Right renal pelvis (tissue), 4 donors: Measurements from ENCODE around the gene NR5A2. TPM values are rescaled to one million over a fixed set of nuclear protein-coding genes. Genes with fewer than 3 reads are reported as not detected.

Experiments
- DNase-seq, 4 donors: peaks; one replicate each; pipeline ENCODE4 v3.0.0-alpha.2; 2013; ENCODE audit warnings: low read depth in 4 of 4, low spot score in 3 of 4, missing footprints in 1 of 4
- polyA plus RNA-seq, 4 donors: library from polyadenylated mRNA; unstranded; fragments of 120-200 nt; gene quantifications; one replicate each; pipeline ENCODE4 v1.2.1, GENCODE V29; 2013; ENCODE audit not compliant: insufficient read length in 4 of 4

NR5A2 gene
- polyA plus RNA-seq, 4 donors: 2.1 to 2.9 (median 2.3) TPM

DNA sequence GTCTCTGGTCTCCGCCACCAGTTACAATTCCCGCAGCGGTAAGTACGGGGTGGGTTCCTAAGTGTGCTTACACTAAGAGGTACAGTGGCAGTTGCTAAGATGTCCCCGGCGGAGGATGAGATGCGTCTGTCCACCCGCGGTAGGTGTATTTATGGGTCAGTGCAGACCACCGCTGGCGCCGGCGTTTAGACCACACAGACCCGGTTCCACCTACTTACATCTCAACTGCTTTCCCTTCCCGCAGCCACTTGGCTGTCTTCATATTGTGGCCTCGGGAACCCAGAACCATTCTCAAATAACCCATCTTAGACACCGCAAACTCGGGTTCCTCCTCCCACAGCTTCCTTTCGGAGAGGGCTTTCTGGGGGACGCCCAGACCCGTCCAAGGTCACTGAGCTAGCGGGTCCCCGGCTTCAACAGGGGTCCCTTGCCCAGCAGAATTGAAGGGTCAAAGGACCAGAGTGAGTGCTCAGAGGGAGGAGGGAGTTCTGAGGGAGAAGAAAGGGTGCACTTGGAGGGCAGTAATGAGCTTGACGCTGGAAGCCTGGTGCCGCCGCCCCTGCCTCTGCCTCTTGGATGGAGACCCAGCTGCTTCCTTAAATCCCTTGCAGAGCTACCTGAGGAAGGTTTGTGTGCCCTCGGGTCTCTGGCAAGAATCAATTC, 8.6 kb downstream of the NR5A2 start:
- DNase-seq: no peak

DNA sequence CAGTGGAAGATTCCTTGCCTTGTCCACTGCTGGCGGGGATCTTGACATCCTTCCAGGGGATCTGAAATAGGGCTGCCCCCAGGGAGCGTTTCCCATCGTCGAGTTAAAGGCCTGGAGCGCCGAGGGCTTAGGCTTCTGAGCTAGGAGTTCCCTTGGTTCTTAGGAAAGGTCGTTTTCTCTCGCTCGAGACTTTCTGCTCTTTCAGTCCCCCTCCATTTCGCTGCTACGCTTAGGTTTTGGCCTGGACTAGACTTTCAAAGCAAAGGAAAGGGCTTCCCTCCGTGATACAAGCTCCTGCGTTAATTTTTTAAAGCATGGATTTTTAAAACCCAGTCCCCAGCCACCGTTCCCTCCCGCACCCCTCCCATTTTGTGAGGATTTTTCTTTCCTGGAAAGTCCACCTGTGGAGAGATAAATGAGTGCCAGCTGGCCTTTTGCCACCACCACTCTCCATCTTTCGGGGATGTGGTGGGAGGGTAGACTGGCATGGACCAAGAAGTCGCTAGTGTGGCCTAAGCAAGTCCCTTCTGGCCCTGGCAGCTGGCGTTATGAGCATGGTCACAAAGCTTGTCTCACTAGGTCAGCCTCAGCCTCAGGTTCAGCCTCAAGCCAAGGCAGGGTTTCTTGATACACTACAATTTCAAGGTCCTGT, 9.2 kb downstream of the NR5A2 start:
- no peak for DNase-seq

DNA sequence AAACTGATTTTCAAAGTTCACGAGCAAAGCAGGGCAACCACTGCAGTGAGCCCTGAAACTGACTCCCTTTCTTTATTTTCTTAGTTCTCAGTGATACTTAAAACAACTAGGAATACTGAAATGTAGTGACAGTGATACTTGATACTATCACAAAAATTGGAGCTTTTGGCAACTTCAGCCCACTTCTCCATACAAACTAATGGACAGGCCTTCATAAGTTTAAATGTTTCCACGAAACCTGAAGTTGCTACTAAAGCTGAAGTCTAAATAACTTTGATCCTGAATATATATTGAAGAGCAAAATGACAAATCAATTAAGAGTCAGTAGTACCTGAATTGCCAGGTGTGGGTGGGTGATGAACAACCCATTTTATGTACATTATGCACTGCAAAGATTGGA, 10.0 kb downstream of the NR5A2 start:
- no peak for DNase-seq

DNA sequence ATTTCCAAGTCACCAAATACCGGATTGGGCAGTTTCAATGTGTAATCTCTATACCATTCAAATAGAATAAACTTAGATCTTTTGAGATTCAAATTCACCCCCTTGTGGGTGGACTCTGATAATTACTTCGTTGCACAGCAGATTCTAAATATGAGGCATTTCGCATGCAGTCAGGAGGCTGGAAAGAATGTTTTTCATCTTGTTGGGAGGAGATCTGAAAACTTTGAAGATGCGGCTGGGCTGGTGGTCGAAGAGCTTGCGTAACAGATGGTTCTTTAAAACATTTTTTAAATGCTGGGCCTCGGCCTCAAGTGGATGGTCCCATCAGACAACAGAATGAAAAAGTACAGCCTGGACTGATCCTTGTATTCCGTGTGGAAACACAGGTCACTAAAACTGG, 10.4 kb downstream of the NR5A2 start:
- DNase-seq: no peak

DNA sequence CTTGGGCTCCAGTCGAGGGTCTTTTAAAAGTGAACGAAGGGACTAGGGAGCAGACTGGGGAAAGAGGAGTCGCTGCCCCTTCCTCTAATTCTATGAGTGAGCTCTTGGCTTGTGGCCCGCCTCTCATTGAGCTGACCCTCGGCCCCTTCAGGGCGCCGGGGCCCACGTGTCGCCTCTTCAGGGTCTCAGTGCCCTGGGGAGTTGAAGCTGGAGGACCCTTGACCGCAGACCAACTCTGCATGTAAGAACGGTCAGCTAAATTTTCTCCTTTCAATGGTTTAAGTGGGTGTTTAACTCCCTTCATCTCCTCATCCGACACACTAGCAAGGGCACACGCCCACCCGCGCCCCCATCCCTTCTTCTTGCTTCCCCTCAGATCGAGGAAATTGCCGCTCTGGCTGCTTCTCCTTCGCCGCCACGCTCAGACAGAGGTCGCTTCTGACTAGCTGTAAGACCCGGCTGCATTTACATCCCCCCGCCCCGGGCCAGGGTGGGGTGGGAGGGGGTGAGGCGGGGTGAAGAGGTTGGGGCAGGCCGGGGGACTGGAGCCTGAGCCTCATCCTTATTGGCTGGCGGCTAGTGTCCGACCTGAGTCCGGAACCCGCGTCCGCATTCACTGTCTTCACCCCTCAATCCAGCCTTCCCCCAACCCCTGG, 10.9 kb downstream of the NR5A2 start:
- DNase-seq: no peak

DNA sequence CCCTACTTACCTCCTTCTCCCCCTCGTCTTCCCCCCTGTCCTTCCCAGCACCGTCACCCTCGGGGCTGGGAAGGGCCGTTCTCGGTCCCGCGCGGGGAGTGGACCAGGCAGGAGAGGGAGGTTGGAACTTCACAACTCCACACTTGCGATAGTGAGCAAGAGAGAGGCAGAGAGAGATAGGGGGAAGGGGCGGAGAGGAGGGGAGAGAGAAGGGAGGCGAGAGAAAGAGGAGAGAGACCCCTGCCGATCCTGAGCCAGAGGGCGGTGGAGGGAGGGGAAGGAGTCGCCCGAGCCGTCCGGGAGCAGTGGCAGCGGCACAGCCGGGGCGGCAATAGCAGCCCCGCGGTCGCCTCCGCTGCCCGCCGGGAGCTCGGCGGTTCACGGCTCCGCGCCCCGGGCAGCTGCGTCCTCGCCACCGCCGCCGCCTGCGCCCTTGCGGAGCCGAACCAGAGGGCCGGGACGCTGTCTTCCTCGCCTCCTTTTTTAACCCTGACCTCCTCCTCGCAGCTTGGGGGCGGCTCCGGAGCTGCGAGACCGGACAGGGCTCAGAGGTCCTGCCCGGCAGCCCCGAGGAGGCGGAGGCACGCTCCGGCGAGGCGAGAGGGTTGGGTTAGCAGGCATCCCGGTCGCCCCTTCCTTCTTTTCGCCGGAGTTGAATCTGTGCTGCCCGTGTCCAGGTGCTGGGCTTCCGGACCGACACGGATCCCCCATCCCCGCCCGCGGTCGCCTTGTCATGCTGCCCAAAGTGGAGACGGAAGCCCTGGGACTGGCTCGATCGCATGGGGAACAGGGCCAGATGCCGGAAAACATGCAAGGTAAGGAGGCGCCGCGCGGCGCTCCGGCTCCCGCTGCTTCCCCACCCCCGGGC, 11.7 kb downstream of the NR5A2 start:
- DNase-seq: no peak

DNA sequence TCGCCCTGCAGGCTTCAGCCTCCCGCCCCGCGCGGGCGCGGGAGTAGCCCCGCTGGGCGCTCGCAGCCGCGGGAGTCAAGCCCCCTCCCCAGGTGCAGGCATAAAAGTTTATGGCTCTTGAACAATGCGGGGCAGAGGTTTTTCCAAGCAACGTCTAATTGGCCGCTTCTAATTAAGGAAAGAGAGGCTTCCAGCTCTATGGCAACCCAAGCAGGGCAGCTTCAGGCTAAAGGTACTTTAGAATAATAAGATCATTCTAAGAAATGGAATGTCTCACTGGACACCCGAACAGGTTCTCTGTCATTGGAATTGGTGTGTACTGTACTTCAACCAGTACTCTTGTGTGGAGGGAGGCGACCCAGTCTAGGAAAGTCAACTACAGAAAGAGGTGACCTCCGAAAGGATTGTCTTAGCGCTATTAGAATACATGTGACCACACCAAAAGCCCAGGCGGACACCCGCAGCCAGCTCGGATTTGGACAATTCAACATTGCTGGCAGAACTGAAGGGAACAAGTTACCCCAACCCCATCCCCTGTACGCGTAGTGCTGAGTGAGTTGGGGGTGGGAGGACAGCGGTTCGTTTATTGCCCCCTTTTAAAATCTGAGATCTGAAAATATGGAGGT, 12.5 kb downstream of the NR5A2 start:
- no peak for DNase-seq

DNA sequence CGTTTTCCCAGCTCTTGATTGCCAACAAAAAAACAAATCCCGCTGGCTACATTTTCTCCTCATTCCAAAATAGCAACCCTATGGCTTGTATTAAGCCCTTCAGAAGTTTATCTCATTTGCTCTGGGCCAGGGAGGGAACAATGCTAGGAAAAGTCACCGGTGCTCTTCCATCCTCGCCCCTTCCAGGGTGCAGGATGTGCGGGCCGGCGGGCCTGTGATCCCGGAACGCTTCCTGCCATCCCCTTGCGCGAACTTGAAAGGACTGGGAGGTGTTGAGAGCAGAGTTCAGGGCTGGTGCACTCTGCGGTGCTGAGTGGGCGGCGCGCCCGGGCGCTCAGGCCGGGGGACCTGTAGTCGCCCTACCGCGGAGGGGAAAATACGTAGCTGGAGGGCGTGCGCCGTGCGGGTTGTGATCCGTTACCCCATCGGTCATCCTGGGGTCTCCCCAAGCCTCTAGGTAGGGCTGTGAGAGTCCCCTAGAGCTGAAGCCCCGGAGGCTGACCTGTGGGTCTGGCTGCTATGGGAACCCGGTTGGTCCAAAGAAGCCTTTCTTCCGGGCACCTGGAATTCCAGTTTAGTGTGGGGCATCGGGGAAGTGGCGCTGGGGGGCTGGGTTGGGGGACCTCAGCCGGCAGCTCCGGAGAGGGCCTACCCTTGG, 13.1 kb downstream of the NR5A2 start:
- no peak for DNase-seq

DNA sequence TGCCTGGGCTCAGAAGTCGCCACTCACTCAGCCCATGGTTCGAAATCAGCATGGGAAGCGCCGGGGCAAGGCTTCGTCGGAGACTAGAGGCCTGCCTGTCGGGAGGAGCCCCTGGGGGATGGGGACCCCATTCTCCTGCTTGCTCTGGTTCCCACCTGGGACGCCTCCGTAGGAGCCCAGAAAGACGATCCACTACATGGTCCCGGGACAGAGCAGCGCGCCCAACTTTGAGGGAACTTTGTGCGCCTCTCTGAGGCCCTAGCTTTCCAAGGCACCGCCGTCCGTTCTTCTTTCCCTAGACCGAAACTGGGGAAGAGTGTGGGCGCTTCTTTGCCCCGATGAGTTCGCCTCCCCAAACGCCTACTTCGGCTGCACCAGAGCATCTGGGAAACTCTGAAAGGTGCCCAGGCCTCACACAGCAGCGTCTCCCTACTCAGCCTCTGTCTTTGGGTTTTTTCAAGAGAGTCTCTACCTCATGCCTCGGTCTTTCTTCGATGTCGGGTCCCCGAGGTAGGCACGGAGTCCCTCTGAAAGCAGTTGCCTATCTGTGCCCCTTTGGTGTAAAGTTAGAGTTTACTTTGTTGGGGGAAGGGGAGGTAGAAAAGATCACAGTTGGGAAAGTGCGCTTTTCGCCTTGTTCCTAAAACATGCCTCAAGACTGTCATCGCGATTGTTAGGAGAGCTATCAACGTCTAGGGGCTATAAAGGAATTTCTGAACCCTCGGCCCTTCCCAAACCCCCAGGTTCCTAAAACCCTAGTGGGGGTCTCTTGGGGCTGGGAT, 14.0 kb downstream of the NR5A2 start:
- no peak for DNase-seq

DNA sequence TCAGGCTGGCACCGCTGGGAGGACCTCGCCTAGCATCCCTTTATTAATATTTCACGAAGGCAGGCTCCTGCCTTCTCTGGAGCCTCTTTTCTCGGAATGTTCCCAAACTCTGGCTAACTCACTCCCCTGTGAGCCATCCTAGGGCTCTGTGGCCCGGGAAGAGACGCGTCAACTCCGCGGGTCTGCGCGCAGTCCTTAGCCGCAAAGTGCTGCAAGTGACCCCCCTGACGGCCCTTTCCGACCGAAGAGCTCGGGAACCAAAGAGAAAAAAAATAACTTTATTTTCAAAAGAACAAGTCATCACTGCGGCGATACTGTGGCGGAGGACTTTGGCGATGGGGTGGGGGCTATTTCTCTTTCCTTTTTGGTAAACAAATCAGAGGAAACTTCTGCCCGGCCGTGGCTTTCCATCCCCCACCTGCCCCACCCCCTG, 14.6 kb downstream of the NR5A2 start:
- DNase-seq: no peak

DNA sequence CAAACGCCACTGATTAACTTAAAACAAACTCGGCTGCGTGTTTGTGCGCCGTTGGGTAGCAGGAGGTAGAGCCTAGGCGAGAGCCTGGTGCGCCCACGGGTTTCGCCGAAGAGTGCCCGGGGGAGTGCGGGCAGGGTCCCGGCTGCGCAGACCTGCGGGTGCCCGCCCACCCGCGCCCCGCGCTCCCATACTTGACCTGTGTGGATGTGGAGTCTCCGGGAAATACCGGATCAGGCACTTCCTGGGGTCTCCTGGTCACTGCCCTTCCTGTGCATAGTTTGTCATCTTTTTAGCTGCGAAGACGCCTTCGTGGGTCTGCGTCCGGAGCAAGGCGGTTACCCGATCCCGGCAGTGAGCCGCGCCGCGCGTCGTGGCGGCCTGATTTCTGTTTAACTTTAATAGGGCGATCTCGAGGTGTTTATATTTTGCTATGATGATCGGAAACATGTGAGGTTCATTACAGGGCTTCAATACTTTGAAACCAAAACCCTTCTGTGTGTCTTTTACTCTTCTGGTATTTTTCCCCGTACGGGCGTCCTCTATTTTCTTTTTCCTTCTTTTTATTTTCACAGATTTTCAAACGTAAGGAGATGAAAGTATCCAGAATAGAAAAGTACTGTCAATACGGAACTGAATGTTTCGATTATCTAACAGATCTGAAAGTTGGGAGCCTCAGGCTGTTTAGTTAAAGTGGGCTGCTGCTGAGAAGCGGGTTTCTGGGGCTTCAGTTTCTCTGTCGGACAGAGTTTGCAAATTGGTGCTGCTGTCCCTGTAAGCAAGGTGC, 15.2 kb downstream of the NR5A2 start:
- no peak for DNase-seq

DNA sequence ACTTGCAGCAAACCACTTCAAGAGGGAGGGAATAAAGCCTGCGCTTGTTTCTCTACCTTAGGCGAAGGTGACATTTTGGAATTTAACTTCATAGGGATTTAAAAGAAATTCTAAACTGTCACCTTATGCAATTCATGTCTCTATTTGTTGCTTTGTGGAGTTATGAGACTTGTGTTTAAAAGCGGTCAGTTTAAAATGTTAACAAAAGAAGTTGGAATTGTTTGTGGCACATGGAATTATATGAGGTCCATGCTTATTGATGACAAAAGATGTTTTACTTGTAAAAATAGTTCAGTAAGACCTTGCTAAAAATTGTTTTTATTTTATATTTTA, 15.8 kb downstream of the NR5A2 start:
- DNase-seq: no peak

DNA sequence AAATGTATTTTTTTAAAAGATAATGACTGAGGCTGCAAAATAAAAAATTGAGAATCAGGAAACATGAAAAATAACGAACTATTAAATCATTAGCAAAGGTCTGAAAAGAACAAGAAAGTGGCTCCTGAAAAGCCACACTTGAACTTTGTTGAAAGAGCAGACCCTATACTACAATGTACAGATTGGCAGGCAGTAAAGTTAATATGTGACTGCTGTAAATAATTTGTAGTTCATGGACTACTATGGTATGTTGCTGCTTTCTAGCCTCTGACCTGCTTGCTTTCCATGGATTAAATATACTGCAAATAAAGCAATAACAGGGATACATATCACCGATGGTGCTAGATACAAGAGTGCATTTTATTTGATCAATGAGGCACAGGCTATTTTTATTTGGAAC, 18.6 kb downstream of the NR5A2 start:
- DNase-seq: no peak

DNA sequence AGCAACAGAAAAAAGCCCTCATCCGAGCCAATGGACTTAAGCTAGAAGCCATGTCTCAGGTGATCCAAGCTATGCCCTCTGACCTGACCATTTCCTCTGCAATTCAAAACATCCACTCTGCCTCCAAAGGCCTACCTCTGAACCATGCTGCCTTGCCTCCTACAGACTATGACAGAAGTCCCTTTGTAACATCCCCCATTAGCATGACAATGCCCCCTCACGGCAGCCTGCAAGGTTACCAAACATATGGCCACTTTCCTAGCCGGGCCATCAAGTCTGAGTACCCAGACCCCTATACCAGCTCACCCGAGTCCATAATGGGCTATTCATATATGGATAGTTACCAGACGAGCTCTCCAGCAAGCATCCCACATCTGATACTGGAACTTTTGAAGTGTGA, 20.7 kb downstream of the NR5A2 start:
- DNase-seq: no peak

DNA sequence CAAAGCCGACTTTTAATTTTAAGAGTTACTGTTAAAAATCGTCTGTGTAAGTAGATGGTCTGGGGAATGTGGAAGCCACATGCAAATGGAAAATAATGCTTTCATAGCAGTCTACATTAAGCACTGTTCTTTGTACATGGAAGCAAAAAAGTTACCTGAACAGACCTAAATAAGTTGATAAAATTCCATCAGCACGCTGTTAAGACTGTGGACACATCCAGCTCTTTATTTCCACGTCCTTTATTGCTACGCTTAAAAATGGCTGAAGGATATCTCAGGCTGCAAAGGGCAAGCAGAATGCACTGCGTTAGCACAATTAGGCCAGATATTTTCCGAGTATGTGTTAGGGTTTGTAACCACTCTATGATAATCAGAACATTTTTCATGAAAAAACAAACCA, 22.3 kb downstream of the NR5A2 start:
- no peak for DNase-seq

DNA sequence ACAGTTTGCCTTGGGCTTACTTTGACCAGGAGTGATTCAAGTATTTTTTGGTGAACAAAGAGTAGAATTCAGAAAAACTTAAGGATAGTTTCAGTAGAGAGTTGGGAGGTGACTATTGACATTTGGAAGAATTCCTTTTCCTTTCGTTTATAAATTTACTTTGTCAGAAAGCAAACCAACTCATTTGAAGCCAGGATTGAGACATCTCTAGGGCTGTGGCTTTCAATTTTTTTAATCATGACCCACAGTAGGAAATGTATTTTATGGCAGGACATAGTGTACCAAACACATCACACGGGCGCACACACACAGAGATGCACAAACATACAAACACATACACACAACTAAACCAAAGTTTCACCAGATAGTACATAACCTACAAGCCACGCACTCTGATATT, 24.1 kb downstream of the NR5A2 start:
- no peak for DNase-seq

DNA sequence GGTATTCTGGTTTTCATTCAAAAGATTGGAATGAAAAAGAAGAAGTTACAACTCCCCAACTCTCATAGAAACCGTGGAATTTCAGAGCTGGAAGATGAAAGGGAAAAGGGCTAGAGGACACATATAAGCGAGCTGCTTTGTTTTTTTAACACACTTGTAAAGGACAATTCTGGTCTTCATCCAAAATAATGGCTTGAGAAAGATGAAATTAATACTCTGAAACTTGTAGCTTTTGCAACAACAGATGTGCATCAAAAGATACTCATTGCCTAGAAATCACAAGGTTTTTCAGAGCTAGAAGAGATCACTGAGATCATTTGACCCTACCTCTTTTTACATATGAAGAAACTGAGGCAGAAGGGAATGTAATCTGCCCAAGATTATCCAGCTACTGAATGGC, 25.6 kb downstream of the NR5A2 start:
- no peak for DNase-seq

DNA sequence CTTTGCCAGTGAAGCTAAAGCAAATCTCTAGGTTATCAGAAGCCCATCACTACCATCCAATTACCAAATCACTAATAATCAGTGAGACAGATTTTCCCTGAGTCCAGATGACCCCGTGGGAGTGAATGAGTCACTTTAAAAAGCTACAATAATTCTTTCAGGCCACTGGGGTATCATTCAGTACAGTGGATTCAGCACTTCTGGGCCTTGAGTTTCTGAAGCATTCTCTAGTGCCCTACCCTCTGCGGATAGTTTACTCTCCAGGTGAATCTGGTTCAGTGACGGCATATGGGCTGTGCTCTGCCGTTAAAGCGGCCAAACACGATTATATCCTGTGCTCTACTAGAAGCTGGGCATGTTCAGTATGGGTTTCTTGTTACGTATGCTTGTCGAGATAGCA, 26.1 kb downstream of the NR5A2 start:
- no peak for DNase-seq

DNA sequence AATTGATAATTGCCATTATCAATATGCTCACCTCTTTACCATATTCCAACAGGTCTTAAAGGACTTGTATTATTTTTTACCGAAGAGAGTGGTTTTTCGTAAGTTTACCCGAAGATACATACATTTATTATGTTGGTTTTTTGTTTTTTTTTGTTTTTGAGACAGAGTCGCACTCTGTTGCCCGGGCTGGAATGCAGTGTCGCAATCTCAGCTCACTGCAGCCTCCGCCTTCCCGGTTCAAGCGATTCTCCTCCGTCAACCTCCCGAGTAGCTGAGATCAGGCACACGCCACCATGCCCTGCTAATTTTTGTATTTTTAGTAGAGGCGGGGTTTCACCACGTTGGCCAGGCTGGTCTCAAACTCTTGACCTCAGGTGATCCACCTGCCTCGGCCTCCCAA, 30.8 kb downstream of the NR5A2 start:
- DNase-seq: no peak
